Inferior parietal cortex (tissue), 1 donor: ENCODE results near the gene TMEM11.
"Not testable (repeated sequence)": the region's sequence is repeated elsewhere in the genome, so short reads cannot be mapped to it uniquely, and the experiment has no call there.

Source experiments
- DNase-seq: peaks from one replicate; pipeline ENCODE4 v3.0.0-alpha.2; 2016; ENCODE audit errors: extremely low spot score

The TMEM11 gene

DNA sequence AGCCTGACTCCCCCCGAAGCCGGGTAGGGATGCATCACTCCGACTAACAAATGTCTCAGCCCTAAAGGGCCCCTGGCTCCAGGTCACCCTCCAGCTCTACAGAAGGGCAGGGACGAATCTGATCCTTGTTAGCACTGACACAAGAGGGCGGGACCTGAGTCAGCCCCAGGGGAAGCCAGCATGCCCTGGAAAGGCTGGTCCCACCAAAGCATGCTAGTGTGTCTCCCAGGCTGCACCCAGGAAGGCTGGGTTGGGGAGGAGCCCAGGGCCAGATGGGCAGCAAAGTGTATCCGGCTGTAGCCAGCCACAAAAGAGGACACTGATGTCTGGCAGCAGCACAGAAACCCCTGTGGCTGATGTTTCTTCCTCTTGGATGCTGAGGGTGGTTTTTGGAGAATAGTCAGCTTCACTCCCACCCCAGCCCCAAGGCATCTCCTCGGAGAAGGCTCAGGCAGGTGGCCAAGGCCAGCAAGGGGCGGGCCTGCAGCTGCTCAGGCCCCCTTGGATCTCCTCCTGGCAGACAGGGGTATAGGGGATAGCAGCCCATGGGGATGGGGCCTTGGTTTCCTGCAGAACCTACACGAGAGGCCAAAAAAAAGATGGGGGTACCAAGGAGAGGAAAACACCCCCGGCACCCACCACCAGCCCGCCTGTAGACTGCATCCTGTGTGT is 28.2 kb upstream of the TMEM11 start:
- DNase-seq = no peak

DNA sequence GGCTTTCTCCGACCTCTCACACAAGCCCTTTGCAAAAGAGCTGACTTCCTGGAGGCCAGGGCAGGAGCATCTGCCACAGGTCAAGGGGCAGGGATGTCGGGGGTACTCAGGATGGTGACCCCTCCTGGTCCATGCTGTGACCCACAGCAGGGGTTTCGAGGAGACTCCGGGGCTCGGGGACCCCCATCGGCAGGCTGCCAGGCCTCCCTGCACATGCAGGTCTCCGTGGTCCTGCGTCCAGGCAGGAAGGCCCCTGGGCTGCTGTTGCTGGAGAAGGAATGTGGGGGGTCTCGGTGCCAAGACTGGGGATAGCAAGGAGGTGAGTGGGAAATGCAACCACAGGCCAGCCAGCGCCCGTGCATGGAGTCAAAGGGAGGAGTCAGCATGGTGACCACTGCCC is 27.6 kb upstream of the TMEM11 start:
- DNase-seq = no peak

- no peak for DNase-seq
These were observed 26.6 kb upstream of the TMEM11 start for GRCh38 chr17:21240369-21241055.

GRCh38 chr17:21239680-21240368 is 25.9 kb upstream of the TMEM11 start:
- DNase-seq = no peak

GRCh38 chr17:21235921-21236320 is 22.0 kb upstream of the TMEM11 start:
- no peak for DNase-seq

DNA sequence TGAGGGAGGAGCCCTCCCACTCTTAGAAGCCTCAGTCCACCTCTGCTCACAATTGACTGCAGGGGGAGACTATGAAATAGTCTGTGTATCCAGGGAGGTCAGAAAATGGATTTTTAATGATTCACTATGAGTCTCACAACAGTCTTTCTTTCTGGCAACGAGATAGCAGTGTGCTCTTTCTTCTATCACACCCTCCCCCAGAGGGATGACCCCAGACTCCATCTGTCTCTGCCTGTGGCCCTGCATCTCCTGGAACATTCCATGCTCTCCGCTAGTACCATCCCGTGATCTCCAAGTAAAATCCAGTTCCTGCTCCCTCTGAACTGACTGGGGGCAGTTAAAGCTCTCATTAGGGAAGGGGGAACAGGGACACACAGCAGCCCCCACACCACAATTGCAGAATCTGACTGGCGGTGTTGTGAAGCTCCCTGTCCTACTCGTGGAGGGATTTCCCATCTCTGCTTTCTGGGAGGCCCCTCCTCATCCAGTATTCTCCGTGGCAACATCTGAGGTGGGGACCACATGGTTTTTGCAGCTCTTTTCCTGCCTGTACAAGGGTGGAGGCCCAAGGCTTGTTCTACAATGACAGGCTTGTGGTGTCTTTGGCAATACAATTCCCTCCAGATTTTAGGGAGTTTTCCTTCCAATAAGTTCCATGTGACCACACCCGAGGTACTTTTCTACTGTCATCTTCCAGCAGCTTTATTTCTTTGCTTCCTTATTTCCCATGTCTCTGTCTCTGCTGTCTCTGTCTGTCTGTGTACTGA is 19.8 kb upstream of the TMEM11 start:
- DNase-seq = no peak

GRCh38 chr17:21232033-21232749 is 18.2 kb upstream of the TMEM11 start:
- DNase-seq = no peak

DNA sequence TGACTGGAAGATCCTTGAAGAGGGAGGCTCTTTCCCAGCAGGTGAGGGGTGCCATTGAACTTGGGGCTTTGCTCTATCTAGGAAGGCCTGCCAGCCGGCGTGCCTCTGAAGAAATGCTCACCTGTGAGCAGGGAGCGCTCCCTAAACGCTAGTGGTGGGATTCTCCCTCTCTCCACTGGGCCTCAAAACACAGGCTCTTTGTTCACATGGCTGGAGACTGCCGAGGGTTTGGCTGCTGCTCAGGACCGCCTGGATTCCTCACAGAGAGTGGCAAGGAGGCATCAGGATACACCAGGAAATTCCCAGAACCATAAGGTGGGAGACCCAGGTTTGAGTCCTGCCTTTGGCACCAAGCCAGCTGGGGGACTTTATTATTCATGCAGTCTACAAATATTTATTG is 17.6 kb upstream of the TMEM11 start:
- no peak for DNase-seq

GRCh38 chr17:21228845-21229244 is 14.9 kb upstream of the TMEM11 start:
- no peak for DNase-seq

GRCh38 chr17:21228111-21228510 is 14.2 kb upstream of the TMEM11 start:
- no peak for DNase-seq

- DNase-seq = not testable (repeated sequence)
These were observed 13.3 kb upstream of the TMEM11 start for GRCh38 chr17:21227277-21227676.

DNA sequence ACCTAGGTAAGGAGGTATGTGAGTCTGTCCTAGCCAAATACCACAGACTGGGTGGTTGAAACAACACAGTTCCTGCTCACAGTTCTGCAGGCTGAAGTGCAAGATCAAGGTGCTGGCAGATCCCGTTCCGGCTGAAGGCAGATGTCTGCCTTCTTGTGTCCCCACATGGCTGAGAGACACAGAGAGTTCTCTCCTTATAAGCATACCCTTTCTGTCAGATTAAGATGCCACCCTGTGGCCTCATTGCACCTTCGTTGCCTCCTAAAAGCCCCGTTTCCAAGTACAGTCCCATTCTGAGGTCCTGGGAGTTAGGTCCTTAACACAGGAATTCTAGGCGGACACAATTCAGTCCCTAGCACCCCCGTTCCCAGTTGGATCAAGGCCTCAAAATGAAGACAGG is 9.1 kb upstream of the TMEM11 start:
- no peak for DNase-seq

GRCh38 chr17:21218831-21219380 is 4.9 kb upstream of the TMEM11 start:
- no peak for DNase-seq

DNA sequence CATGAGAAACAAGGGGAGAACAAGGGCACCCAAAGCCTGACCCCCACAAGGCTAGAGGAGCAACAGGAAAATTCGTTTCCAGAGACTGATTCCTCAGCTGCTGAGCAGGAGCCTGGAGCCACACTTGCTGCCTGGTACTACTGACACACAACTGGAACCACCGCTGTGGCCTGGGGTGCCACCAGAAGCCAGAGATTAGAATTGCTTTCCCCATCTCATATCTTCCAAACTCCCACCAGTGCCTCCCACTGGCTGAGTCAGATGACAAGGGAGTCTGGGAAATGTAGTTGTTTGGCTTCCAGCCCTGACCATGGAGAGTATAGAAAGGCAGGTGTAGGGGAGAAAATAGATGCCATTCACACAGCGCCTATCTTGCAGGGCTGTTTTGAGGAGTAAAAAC is 4.1 kb upstream of the TMEM11 start:
- DNase-seq = no peak

GRCh38 chr17:21217346-21217745 is 3.4 kb upstream of the TMEM11 start:
- DNase-seq = no peak

GRCh38 chr17:21215935-21216334 is 2.0 kb upstream of the TMEM11 start:
- no peak for DNase-seq

- DNase-seq = no peak
These were observed 998 bp upstream of the TMEM11 start for GRCh38 chr17:21214777-21215541.

GRCh38 chr17:21213638-21214014 is 335 bp downstream of the TMEM11 start:
- no peak for DNase-seq

DNA sequence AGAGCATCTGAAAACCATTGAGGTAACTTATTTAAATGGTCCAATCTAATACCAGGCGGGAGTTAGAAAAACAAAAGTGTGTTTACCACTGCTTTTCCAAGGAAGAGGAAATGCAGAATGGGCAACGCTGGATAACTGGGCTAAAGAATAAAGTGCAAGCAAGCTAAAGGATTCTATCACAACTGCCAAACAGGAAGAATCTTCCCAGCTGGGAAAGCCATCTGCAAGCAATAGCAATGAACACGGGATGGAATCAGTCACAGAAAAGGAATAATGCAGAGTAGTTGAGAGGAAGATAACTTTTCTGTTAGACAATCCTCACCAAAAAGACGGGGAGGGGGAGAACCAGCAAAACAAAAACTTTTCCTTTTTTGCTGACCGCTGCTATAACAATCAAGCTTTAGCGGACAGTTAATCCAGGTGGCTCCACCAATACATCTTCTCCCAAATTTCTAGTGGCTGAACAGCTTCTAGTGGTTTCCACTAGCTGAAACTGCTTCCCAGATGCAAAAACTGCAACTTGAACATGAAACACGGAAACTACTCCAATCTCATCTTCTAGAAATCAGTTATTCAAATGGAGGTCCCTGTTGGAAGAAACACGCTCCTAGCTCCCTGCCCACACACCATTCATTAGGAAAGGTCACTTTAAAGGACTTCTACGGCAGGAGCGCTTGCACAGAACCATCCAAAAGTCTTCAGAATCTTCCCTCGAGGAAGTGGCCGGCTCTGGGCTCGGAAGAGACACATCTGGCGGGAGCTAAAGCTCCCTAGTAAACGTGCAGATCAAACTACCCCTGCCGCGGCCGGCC is 929 bp downstream of the TMEM11 start:
- DNase-seq = no peak
